ENCODE data around the gene AOAH. TPM values are rescaled to one million over a fixed set of nuclear protein-coding genes. Genes with fewer than 3 reads are reported as not detected.

AOAH gene
- total and polyA plus RNA-seq, 9 of the 15 experiments (the other 6 are each of a cell fraction or from before 2014, with no cell fraction given) = not detected

DNA sequence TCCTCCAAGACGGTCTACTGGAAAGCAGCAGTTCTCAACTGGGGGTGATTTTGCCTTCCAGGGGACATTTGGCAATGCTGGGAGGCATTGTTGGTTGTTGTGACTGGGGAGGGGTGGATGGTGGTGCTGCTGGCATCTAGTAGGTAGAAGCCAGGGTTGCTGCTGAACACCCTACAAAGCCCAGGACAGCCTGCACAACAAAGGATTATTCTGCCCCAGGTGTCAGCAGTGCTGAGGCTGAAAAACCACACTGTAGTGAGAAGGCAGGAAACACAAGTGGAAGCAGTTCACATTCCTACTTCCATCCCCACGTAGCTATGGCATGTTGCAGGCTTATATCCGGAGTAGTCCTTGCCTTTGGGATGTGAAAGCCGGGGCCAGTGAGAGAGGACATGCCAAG is 86.9 kb downstream of the AOAH start:
- Histone ChIP-seq H3K4me2 (ENCODE audit: insufficient read depth, low read length) (no peak overlapping the region), H4K20me1 (replicated peaks; ENCODE audit: control insufficient read depth, insufficient read depth, low read length) (peaks cover 8% of the 10 kb centered on the region), H3K4me3 (no peak overlapping the region), H3K9me1 (ENCODE audit: control insufficient read depth, insufficient read depth, low read length) (no peaks in the 10 kb centered on the region), H2AFZ (ENCODE audit: low read depth, low read length) (no peak overlapping the region), H3K79me2 (ENCODE audit: control insufficient read depth, insufficient read depth, low read length) (no peaks in the 10 kb centered on the region), H3K9me3 (replicated peaks; ENCODE audit: control insufficient read depth, insufficient read depth, low read depth, low read length) (no peaks in the 10 kb centered on the region), H3K4me1 (replicated peaks in 1 of 2; ENCODE audit: control insufficient read depth in 2 of 2, insufficient read depth in 2 of 2, low read length in 2 of 2) (no peaks in the 10 kb centered on the region), H3K36me3 (ENCODE audit: control insufficient read depth, insufficient read depth, low read length) (no peaks in the 10 kb centered on the region), H3K27ac (ENCODE audit: extremely low read depth, low read depth, low read length) (no peak overlapping the region), H3K9ac (ENCODE audit: insufficient read depth in 1 of 2, low read depth in 2 of 2, low read length in 2 of 2) (no peak overlapping the region), H3K27me3 (ENCODE audit: control insufficient read depth in 2 of 2, insufficient read depth in 2 of 2, low read length in 2 of 2) (peaks cover 26 to 41% of the 10 kb centered on the region in 2 experiments)
- DNase-seq (ENCODE audit: extremely low read depth in 1 of 4, low spot score in 3 of 4) (no peak), FAIRE-seq (no peak), ATAC-seq (no peak)
- ChIA-PET CTCF (ENCODE audit: low intra/inter-chr PET ratio) (no interaction called here), POLR2A (no interaction called here)
- 0% methylated on average over 4 of the region's 4 CpGs for WGBS (ENCODE audit: insufficient coverage, low coverage, missing lambda C conversion rate)
- in situ Hi-C loops (cut with MboI) (no loop called here), intact Hi-C loops (cut with micrococcal nuclease) (no loop called here)
- TF ChIP-seq HMG20A (CRISPR knock-in tag; conservative IDR thresholded peaks at IDR 0.05) (no peak), CXXC5 (CRISPR knock-in tag; IDR thresholded peaks at IDR 0.05) (no peak), ESRRB (CRISPR knock-in tag; IDR thresholded peaks at IDR 0.05; ENCODE audit: borderline replicate concordance) (no peak), TCF3 (CRISPR knock-in tag; IDR thresholded peaks at IDR 0.05) (no peak), ETV1 (tag; conservative IDR thresholded peaks at IDR 0.05; ENCODE audit: low read depth) (no peak), RBBP5 (IDR thresholded peaks at IDR 0.05; ENCODE audit: borderline replicate concordance, insufficient read depth, low read length, poor library complexity, severe bottlenecking) (no peak), MTA2 (IDR thresholded peaks at IDR 0.05; ENCODE audit: low read depth) (no peak), NR2F6 (CRISPR knock-in tag; IDR thresholded peaks at IDR 0.05) (no peak), NCOA4 (IDR thresholded peaks at IDR 0.05; ENCODE audit: partially characterized antibody) (no peak), SUPT5H (IDR thresholded peaks at IDR 0.05) (no peak), U2AF1 (optimal IDR thresholded peaks at IDR 0.05; ENCODE audit: low read depth, low read length) (no peak), ZBTB1 (CRISPR knock-in tag; IDR thresholded peaks at IDR 0.05; ENCODE audit: borderline replicate concordance, low read depth) (no peak)
- TF ChIP-seq, protein P1, sequence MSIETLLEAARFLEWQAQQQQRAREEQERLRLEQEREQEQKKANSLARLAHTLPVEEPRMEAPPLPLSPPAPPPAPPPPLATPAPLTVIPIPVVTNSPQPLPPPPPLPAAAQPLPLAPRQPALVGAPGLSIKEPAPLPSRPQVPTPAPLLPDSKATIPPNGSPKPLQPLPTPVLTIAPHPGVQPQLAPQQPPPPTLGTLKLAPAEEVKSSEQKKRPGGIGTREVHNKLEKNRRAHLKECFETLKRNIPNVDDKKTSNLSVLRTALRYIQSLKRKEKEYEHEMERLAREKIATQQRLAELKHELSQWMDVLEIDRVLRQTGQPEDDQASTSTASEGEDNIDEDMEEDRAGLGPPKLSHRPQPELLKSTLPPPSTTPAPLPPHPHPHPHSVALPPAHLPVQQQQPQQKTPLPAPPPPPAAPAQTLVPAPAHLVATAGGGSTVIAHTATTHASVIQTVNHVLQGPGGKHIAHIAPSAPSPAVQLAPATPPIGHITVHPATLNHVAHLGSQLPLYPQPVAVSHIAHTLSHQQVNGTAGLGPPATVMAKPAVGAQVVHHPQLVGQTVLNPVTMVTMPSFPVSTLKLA (conservative IDR thresholded peaks at IDR 0.05) = no peak
- no TSS peak for BruUV-seq (replicated peaks)
